GM19351 (cell line): ENCODE measurements around the gene RARB.

Experiments
- ATAC-seq: cut with Tn5 transposase; IDR thresholded peaks from one replicate; pipeline ENCODE4 v1.9.1; 2021; ENCODE audit warnings: mild to moderate bottlenecking, moderate library complexity; ENCODE audit not compliant: unreplicated experiment

RARB gene

GRCh38 chr3:25542492-25543039 is 114.5 kb downstream of the RARB start:
- no peak for ATAC-seq

DNA sequence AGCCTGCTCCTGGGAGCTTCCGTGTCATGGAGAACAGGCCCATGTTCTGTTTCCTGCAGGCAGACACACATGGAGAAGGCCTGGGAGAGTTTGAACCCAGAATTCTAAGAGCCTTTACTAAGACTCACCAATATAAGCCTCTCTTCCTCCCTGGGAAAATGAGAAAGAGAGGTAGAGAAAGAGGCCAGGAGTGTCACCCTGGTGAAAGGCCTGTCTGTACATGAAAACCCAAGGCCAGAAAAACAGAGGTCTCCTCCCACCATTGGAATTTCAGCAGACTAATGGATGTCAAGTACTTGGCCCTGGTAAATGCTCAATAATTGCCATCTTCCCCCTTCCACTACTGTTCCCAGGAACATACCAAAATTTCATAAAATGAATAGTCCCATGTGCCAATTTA is 119.0 kb downstream of the RARB start:
- ATAC-seq = no peak

- ATAC-seq = no peak
Measured at GRCh38 chr3:25547943-25548674, 120.0 kb downstream of the RARB start.

- ATAC-seq = no peak
Measured at GRCh38 chr3:25548836-25549235, 120.8 kb downstream of the RARB start.

GRCh38 chr3:25552251-25552650 is 124.2 kb downstream of the RARB start:
- no peak for ATAC-seq

DNA sequence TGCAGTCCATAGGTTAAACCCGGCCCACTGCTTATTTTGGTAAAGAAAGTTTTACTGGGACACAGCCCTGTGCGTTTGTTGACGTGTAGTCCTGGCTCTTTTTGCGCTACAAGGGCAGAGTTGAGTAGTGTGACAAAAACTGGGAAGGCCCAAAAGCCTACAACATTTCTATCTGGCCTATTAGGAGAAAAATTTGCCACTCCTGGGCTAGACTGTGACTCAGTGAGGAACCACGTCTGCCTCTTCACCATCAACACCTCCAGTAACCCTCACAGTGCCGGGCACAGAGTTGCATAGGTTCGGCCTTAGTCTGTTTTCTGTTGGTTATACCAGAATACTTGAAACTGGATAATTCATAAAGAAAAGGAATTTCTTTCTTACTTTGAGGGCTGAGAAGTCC is 126.3 kb downstream of the RARB start:
- ATAC-seq = no peak

DNA sequence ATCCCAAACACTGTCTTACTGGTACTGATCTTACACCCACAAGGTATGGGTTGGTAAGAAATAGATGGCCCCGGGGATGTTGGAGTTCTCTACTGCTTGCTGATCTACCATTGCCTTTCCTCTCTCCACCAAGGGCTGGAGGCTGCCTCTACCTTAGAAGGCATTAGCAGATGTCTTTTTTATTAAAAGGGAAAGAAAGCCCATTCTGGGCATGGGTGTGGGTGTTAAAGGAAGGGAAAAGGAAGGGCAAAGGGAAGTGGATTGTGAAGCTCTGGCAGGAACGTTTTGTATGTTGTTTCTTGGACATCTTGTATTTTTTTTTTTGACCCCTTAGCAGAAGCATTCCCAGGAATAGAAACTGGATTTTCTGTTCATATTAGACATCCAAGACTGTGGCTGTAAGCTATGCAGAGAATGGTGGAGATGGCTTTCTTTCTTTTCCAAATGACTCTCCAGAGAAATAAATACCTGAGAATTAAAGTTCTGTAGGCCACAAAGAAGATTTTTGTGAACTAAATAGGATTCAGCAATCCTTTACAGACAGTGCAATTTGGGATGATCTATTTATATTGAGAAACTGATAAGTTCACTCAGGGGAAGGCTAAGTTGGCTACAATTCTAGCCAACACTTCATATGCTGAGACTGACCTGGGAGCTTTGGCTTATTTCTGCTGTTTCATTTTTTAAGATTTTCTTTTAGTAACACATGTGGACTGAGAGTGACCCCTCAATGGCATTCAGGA is 127.8 kb downstream of the RARB start:
- ATAC-seq = no peak

GRCh38 chr3:25556447-25556846 is 128.4 kb downstream of the RARB start:
- ATAC-seq = no peak

DNA sequence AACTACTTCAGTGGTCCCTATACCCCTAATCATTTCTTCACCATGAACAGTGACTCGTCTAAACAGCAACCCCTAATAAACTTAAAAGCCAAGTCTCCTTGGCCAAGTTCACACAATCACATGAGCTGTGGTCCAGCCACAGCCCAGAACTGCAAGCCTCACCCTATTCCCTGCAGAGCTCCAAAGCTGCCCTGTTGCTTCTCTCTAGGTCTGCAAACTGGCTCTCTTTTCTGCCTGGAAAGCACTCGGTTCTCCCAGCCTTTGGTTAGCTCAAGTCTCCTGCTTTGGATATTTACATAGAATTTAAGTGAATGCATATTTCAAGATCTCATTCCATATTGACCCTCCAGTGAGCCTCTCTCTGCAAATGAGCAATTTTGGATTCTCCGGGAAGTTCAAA is 129.6 kb downstream of the RARB start:
- no peak for ATAC-seq

- no peak for ATAC-seq
Measured at GRCh38 chr3:25558121-25558520, 130.1 kb downstream of the RARB start.

- ATAC-seq = no peak
Measured at GRCh38 chr3:25558796-25559195, 130.7 kb downstream of the RARB start.

DNA sequence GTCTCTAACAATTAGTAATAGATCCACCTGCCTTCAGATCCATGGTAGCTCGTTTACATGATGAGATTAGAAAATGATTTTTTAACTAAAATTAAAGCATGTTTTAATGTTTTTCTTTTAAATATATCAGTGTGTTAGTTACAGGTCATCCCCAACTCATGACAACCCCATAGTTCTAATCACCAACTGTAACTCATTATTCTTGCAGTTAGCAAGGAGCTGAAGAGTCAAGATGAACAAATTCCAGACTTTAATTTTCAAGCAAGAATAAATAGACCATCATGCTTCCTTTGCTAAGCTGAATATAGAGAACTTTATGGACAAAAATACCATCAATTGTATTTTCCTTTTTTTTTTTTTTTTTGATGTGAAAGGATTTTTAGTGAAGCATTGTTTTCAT is 135.5 kb downstream of the RARB start:
- no peak for ATAC-seq

DNA sequence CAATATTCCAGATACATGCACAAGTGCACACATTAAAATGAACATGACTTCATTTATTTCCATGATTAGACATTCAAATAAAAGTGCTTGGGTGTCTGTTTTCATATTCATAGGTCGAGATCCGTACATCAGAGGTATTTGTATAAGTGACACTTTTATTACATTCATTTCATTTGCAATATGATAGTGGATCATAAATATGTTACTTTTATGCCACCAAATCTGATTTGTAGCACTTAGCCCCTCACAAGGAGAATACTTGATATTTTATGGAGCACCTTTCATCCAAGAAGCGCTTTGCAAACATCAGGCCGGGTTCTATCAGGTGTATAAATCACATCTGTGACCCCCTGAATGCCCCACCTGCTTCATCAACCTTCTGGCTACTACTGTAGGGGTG is 136.0 kb downstream of the RARB start:
- ATAC-seq = no peak

DNA sequence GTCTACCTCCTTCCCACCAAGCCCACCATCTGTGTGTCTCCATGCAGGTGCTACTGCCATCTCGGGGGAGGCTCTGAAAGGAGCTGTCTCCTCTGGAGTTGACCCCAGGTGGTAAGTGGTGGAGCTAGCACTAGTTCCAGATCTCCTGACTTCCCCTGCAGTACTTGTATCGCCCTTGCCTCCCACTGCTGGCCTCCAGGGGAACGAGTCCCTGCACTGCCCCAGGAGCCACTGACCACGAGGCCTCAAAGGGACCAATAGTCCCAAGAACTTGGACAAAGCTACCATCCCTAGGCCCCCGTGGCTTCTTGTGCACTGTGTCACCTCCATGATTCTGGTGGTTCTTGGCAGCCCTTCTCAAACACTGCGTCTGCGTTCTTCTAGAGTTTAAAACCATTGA is 137.7 kb downstream of the RARB start:
- ATAC-seq = no peak

DNA sequence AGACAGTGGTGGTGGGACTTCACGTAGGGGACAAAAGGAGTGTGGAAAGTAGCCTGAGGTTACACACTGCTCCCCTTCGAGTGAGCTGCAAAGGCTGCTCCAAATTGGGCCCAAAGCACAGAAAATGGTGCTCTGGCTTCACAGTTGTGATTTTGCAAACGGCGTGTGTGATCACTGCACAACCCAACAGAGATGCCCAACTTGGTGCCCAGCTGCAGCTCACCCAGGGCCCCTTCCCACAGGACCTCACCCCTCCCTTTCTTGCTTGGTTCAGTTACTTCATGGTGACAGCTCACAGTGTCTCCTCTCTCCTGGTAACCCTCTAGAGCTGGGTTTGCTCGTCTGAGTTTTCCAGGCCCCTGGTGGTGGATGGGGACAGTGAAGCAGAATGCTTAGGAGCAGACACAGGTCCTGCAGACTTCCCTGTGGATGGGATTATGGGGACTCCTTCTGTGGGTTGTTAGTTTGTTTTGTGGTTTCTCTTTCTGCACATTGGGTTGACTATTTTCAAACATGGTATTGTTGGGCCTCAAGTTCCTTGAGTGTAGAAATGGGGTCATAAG is 138.4 kb downstream of the RARB start:
- no peak for ATAC-seq

- no peak for ATAC-seq
Measured at GRCh38 chr3:25567388-25567787, 139.3 kb downstream of the RARB start.

GRCh38 chr3:25567806-25568524 is 139.9 kb downstream of the RARB start:
- ATAC-seq = no peak

GRCh38 chr3:25568525-25569078 is 140.5 kb downstream of the RARB start:
- no peak for ATAC-seq

GRCh38 chr3:25571285-25571684 is 143.2 kb downstream of the RARB start:
- no peak for ATAC-seq

DNA sequence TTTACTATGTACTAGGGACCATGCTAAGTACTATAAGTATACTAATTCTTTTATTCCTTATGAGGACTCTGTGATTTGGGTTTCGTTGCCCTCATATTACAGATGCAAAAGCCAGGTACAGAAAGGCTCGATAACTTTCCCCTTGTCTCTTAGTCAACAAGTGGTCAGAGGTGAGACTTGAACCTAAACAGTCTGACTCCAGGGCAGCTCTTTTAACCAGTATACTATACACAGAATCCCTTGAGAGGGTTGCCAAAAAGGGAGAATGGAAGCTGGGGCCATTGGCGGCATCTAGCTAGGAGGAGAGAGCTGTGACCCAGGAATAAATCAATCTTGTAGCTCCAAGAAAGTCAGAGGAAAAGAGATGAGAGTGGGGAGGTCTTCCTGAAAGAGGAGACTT is 144.3 kb downstream of the RARB start:
- no peak for ATAC-seq

DNA sequence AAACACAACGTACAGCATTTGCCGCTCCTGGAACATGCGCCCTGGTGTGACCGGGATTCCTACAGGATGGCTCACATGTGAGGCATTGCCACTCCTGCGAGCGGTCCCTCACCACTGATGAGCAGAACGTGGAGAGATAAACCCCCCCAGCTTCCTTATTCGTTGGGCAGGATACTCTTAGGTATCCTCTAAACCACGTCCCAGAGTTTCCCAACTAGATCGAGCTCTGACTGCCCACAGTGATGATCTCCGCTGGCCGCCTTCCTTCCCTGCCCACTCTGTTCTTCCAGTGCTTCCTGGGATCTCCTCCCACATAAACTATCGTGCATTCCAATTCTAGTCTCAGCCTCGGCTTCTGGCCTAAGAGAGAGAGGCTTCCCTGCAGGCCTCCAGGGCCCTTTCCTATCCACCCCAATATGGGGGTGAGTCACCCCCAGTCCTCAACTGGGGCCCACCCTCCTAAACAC is 144.9 kb downstream of the RARB start:
- no peak for ATAC-seq
